Pancreas (tissue), 10 donors: ENCODE measurements around the gene MGST1. TPM values are rescaled to one million over a fixed set of nuclear protein-coding genes. Genes with fewer than 3 reads are reported as not detected.
A peak's percentile ranks its signal among the peaks of the same experiment; 100 is the strongest.

Experiments used
- ATAC-seq, 4 donors: fragments of 200-7000 bp; cut with Tn5 transposase; one replicate each; pipeline versions ENCODE4 v1.8.0 to v1.9.1; 2020; ENCODE audit warnings: mild to moderate bottlenecking in 4 of 4, moderate library complexity in 4 of 4
- DNase-seq, 6 donors: peaks; one replicate each; pipeline ENCODE4 v3.0.0-alpha.2; 2020
- FAIRE-seq: peaks from 2 replicates; lab custom pipeline; 2012; peaks lifted over from hg19 to GRCh38; lab: Jason Lieb, UNC
- H3K27ac ChIP-seq, 4 donors: fragments of 200-600 bp; sonication (generic); 1 replicate in 3 of 4; 2 replicates in 1 of 4; pipeline versions ENCODE4 v1.5.0 to v1.8.0; 2020
- H3K27me3 ChIP-seq, 4 donors: fragments of 200-600 bp; one replicate each; pipeline ENCODE4 v1.8.0; 2021
- H3K36me3 ChIP-seq, 3 donors: fragments of 200-600 bp; sonication (generic) in 1 of 3; one replicate each; pipeline versions ENCODE4 v1.5.0 to v1.8.0; 2020 to 2021
- H3K4me1 ChIP-seq, 3 donors: fragments of 200-600 bp; one replicate each; pipeline ENCODE4 v1.8.0; 2021
- H3K4me3 ChIP-seq, 4 donors: fragments of 200-600 bp; sonication (generic) in 2 of 4; one replicate each; pipeline versions ENCODE4 v1.5.0 to v1.8.0; 2020 to 2021
- H3K9me3 ChIP-seq, 4 donors: fragments of 200-600 bp; one replicate each; pipeline ENCODE4 v1.8.0; 2021
- CTCF ChIP-seq, 4 donors: fragments of 200-600 bp; sonication (generic) in 3 of 4; IDR thresholded peaks; one replicate each; pipeline versions ENCODE4 v1.5.0 to v1.8.0; 2021; ENCODE audit warnings: antibody characterized with exemption in 4 of 4
- WGBS, 2 donors: extraction: QIAGEN DNeasy Blood & Tissue Kit; methylation state at CpG; one replicate each; pipeline ENCODE4 v1.1.7; 2013; 5-methylcytosine and 5-hydroxymethylcytosine counted together
- intact Hi-C, 3 donors: fragments of 100-400 bp; cut with DNase I; formaldehyde crosslinking; loops; one replicate each; pipeline versions ENCODE4 v1.11.1 to v1.14.2; 2022
- polyA plus RNA-seq, 2 donors: library from polyadenylated mRNA; stranded (reverse); fragments of 200-250 nt; gene quantifications; one replicate each; pipeline ENCODE4 v1.2.3, GENCODE V29; 2013
- total RNA-seq, 6 donors: library from RNA; stranded (reverse); fragmentation: NEBNext Ultra II Directional in 4 of 6; extraction: Animal tissue kit (Norgen Biotek cat#: 25700) in 4 of 6; gene quantifications; one replicate each; pipeline versions ENCODE4 v1.2.1 to v1.2.4, GENCODE V29; 2021 to 2023
- donor health status: healthy with polysubstance abuse.
- donor health status: DM: no; HTN: no; CAD: no; lungs with moderate emphysema.
- donor health status: DM: no; HTN: no; CAD: no.
- donor health status: control.
- donor health status: control.
- donor health status: Bipolar disorder and iron deficiency.
- donor health status: DM: yes; HTN: yes; CAD: no.
- donor health status: DM: no; HTN: no; CAD: no.
- donor health status: DM: no; HTN: no; CAD: no.
- donor health status: DM: yes; HTN: yes; CAD: no.

Gene MGST1
- total and polyA plus RNA-seq, 8 donors: 26.8 to 69.4 (median 53.4) TPM

DNA sequence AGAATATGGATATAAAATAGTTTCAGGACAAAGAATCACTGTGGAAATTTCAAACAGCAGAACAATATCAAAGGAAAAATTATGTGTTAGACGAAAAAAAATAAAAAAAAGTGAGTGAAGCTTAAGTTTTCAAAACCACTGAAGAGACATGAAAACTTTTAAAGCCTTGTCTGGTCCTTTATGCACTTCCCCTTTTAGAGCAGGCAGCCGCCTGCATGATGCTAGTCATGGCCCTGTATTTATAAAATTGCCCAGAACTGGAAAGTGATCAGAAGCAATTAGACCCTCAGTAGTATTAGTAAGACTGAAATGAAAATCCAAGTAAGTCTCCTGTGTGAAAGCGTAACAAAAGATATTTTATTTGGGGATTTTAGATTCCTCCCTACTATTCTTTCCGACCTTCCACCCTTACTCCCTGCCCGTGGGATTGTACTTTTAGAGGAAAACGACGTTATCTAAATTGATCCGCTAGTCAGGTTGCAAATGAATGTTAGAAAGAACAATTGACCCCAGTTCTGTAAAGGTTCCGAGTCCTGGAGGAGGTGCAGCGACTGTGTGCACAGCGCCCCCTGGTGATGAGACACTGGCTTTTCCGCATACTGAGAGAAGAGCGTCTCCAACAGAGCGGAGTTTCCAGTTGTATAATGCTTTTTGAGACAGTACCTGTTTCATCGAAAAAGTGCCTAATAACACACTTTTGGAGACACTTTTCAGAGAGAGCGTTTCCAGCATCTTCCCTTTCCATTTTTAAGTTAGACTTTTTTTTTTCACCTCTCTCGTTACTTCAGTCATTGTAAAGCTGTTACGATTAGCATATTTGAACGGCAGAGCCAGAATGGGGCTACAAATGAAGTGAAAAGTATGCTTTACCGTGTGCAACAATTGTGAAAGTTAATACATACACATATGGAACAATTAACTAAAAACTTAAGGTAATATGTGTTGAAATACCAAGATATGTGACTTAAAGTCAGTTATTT is 12.4 kb downstream of the MGST1 start:
- WGBS, 2 donors: 59 to 63% methylated on average over 20 of the region's 20 CpGs
- intact Hi-C loops: loop anchor here in 1 of 3 donors (10.0 kb wide), 1 partner anchor 175 kb away; no protein-coding TSS in a partner anchor

GRCh38 chr12:16361142-16361783 is 13.8 kb downstream of the MGST1 start:
- DNase-seq: no peak
- ATAC-seq: peak in 2 of 4 donors; percentile 8 to 55
- Histone ChIP-seq H3K36me3 (no peaks in the 10 kb centered on the region), H3K9me3 (no peaks in the 10 kb centered on the region), H3K4me3 (no peak overlapping the region), H3K27me3 (no peaks in the 10 kb centered on the region), H3K27ac (no peak overlapping the region), H3K4me1 (no peaks in the 10 kb centered on the region)
- no peak for FAIRE-seq
- TF ChIP-seq CTCF (IDR thresholded peaks at IDR 0.05): no peak
- intact Hi-C loops: no loop called here
- WGBS, 2 donors: 66 to 69% methylated on average over 7 of the region's 7 CpGs

More for the DNA sequence above, 12.4 kb downstream of the MGST1 start:
- no peak overlapping the region for H3K4me3 ChIP-seq
- FAIRE-seq (no peak), DNase-seq (peak; percentile 23 to 86 (median 64)), ATAC-seq (peak; percentile 75 to 92 (median 83))
- no peaks in the 10 kb centered on the region for H3K4me1 ChIP-seq
- H3K36me3 ChIP-seq: no peaks in the 10 kb centered on the region
- no peak overlapping the region for H3K27ac ChIP-seq
- H3K27me3 ChIP-seq: no peaks in the 10 kb centered on the region
- TF ChIP-seq CTCF (IDR thresholded peaks at IDR 0.05): peak; percentile 35 to 64 (median 52)
- no peaks in the 10 kb centered on the region for H3K9me3 ChIP-seq

GRCh38 chr12:16362550-16362949 is 15.1 kb downstream of the MGST1 start:
- TF ChIP-seq CTCF (IDR thresholded peaks at IDR 0.05): no peak
- intact Hi-C loops: no loop called here
- Histone ChIP-seq H3K27ac (no peak overlapping the region), H3K36me3 (no peaks in the 10 kb centered on the region), H3K4me3 (no peak overlapping the region), H3K27me3 (no peaks in the 10 kb centered on the region), H3K9me3 (no peaks in the 10 kb centered on the region), H3K4me1 (no peaks in the 10 kb centered on the region)
- no peak for ATAC-seq
- no peak for DNase-seq
- no peak for FAIRE-seq

GRCh38 chr12:16369156-16369555 is 21.7 kb downstream of the MGST1 start:
- intact Hi-C loops: no loop called here
- no peak for FAIRE-seq
- no peaks in the 10 kb centered on the region for H3K36me3 ChIP-seq

More at GRCh38 chr12:16369156-16369555, 21.7 kb downstream of the MGST1 start:
- no peaks in the 10 kb centered on the region for H3K4me1 ChIP-seq
- no peak overlapping the region for H3K4me3 ChIP-seq
- no peaks in the 10 kb centered on the region for H3K27me3 ChIP-seq
- TF ChIP-seq CTCF (IDR thresholded peaks at IDR 0.05): no peak
- no peaks in the 10 kb centered on the region for H3K9me3 ChIP-seq
- ATAC-seq (no peak), DNase-seq (no peak)
- no peak overlapping the region for H3K27ac ChIP-seq
- WGBS, 2 donors: 93 to 96% methylated on average over 2 of the region's 2 CpGs
